Ishikawa (cell line): ENCODE measurements around the gene ASPN.

Experiments used
- CREB1 ChIP-seq: IDR thresholded peaks from 2 replicates; pipeline ENCODE4 v1.6.1; 2012; ENCODE audit warnings: low read depth
- EGR1 ChIP-seq: IDR thresholded peaks from 2 replicates; pipeline ENCODE4 v1.6.1; 2012
- EP300 ChIP-seq: IDR thresholded peaks from 2 replicates; pipeline ENCODE4 v1.6.1; 2012; ENCODE audit warnings: borderline replicate concordance
- FOXM1 ChIP-seq: IDR thresholded peaks from 2 replicates; pipeline ENCODE4 v1.6.1; 2012; ENCODE audit warnings: low read depth, borderline replicate concordance
- NFIC ChIP-seq: IDR thresholded peaks from 2 replicates; pipeline ENCODE4 v1.6.1; 2012
- RAD21 ChIP-seq: IDR thresholded peaks from 2 replicates; pipeline ENCODE4 v1.6.1; 2012; ENCODE audit warnings: low read depth
- TAF1 ChIP-seq: IDR thresholded peaks from 2 replicates; pipeline ENCODE4 v1.6.1; 2012; ENCODE audit warnings: low read depth, mild to moderate bottlenecking
- TCF12 ChIP-seq: IDR thresholded peaks from 2 replicates; pipeline ENCODE4 v1.6.1; 2012; ENCODE audit warnings: low read depth
- YY1 ChIP-seq: IDR thresholded peaks from 2 replicates; pipeline ENCODE4 v1.6.1; 2012; ENCODE audit warnings: low read depth
- ZBTB7A ChIP-seq: IDR thresholded peaks from 2 replicates; pipeline ENCODE4 v1.6.1; 2012; ENCODE audit warnings: low read depth
- TF ChIP-seq, protein P1 (sequence below): IDR thresholded peaks from 2 replicates; pipeline ENCODE4 v1.6.1; 2012; ENCODE audit warnings: low read depth, mild to moderate bottlenecking
- TF ChIP-seq, protein P2 (sequence below): IDR thresholded peaks from 2 replicates; pipeline ENCODE4 v1.6.1; 2012
- TF ChIP-seq, protein P3 (sequence below): IDR thresholded peaks from 2 replicates; pipeline ENCODE4 v1.6.1; 2012

DNA sequence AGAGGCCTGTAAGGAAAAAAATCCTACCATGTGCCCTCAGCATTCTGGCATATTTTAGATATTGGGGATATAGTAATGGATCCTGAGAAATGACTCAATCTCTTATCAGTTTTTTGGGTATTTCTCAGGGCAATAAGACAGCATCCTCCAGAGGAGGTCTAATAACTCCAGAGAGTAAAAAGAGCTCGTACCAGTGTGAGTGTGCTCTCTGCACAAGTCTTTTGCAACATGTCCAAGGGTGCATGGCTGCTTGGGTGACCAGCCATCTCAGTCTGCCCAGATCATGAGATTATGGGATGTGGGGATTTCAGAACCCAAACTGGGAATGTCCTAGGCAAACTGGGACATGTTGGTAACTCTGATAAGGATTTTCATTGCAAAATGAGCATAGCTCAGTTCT is 15.3 kb downstream of the ASPN start:
- TF ChIP-seq EP300 (no peak), ZBTB7A (no peak), YY1 (no peak), EGR1 (no peak), FOXM1 (no peak), RAD21 (no peak), CREB1 (no peak), TCF12 (no peak), NFIC (no peak), TAF1 (no peak)
- TF ChIP-seq, protein P1, sequence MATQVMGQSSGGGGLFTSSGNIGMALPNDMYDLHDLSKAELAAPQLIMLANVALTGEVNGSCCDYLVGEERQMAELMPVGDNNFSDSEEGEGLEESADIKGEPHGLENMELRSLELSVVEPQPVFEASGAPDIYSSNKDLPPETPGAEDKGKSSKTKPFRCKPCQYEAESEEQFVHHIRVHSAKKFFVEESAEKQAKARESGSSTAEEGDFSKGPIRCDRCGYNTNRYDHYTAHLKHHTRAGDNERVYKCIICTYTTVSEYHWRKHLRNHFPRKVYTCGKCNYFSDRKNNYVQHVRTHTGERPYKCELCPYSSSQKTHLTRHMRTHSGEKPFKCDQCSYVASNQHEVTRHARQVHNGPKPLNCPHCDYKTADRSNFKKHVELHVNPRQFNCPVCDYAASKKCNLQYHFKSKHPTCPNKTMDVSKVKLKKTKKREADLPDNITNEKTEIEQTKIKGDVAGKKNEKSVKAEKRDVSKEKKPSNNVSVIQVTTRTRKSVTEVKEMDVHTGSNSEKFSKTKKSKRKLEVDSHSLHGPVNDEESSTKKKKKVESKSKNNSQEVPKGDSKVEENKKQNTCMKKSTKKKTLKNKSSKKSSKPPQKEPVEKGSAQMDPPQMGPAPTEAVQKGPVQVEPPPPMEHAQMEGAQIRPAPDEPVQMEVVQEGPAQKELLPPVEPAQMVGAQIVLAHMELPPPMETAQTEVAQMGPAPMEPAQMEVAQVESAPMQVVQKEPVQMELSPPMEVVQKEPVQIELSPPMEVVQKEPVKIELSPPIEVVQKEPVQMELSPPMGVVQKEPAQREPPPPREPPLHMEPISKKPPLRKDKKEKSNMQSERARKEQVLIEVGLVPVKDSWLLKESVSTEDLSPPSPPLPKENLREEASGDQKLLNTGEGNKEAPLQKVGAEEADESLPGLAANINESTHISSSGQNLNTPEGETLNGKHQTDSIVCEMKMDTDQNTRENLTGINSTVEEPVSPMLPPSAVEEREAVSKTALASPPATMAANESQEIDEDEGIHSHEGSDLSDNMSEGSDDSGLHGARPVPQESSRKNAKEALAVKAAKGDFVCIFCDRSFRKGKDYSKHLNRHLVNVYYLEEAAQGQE = no peak
- TF ChIP-seq, protein P2, sequence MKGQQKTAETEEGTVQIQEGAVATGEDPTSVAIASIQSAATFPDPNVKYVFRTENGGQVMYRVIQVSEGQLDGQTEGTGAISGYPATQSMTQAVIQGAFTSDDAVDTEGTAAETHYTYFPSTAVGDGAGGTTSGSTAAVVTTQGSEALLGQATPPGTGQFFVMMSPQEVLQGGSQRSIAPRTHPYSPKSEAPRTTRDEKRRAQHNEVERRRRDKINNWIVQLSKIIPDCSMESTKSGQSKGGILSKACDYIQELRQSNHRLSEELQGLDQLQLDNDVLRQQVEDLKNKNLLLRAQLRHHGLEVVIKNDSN = no peak
- TF ChIP-seq, protein P3, sequence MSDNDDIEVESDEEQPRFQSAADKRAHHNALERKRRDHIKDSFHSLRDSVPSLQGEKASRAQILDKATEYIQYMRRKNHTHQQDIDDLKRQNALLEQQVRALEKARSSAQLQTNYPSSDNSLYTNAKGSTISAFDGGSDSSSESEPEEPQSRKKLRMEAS = no peak
